Choroid plexus epithelial cell (primary cell): ENCODE measurements around the gene PLA2G6.

Experiments
- DNase-seq: peaks from one replicate; pipeline ENCODE4 v3.0.0-alpha.2; 2010; ENCODE audit warnings: low read depth
- H3K4me3 ChIP-seq: 2 replicates; pipeline ENCODE4 v1.5.1; 2011; ENCODE audit warnings: low read depth, mild to moderate bottlenecking, control low read depth, low read length, moderate library complexity
- CTCF ChIP-seq: conservative IDR thresholded peaks from 2 replicates; pipeline ENCODE4 v1.5.1; 2011; ENCODE audit warnings: low read depth, mild to moderate bottlenecking, control low read depth, inconsistent platforms, low read length, moderate library complexity

PLA2G6 gene

GRCh38 chr22:38114484-38115398 lies 66.9 kb downstream of the PLA2G6 start:
- TF ChIP-seq CTCF, result peak; percentile 95
- H3K4me3 ChIP-seq, result no peak overlapping the region
- peak; percentile 95 for DNase-seq

GRCh38 chr22:38112381-38112780 lies 69.2 kb downstream of the PLA2G6 start:
- TF ChIP-seq CTCF, result no peak
- no peak overlapping the region for H3K4me3 ChIP-seq
- no peak for DNase-seq

- TF ChIP-seq CTCF, result no peak
- no peak overlapping the region for H3K4me3 ChIP-seq
- no peak for DNase-seq
These were observed 69.7 kb downstream of the PLA2G6 start for GRCh38 chr22:38111925-38112355.

- no peak overlapping the region for H3K4me3 ChIP-seq
- no peak for DNase-seq
- no peak for TF ChIP-seq CTCF
These were observed 70.5 kb downstream of the PLA2G6 start for GRCh38 chr22:38110863-38111852.

- TF ChIP-seq CTCF, result no peak
- DNase-seq, result no peak
- no peak within 1 kb of the TSS for H3K4me3 ChIP-seq
These were observed 71.4 kb downstream of the PLA2G6 start, which contains the start of gene BAIAP2L2 for GRCh38 chr22:38110008-38110862. Gene BAIAP2L2, minus strand, starts transcription at chr22:38110684. Its CDS starts 159 bp downstream, at chr22:38110525.

GRCh38 chr22:38109371-38110001 lies 72.1 kb downstream of the PLA2G6 start:
- no peak for DNase-seq
- H3K4me3 ChIP-seq, result no peak overlapping the region
- no peak for TF ChIP-seq CTCF
